Measurements from ENCODE around the gene NT5DC3.

- no peak for TF ChIP-seq CTCF (IDR thresholded peaks at IDR 0.05)
- no peak for TF ChIP-seq POLR2AphosphoS5 (IDR thresholded peaks at IDR 0.05)
Observed at GRCh38 chr12:103782399-103782798, 58.6 kb downstream of the NT5DC3 start.

Measured in breast epithelium (tissue), 3 donors.